H1 (cell line): ENCODE results near the gene FIZ1. TPM values are rescaled to one million over a fixed set of nuclear protein-coding genes. Genes with fewer than 3 reads are reported as not detected.

Experiments
- BRCA1 ChIP-seq: IDR thresholded peaks from 2 replicates; pipeline ENCODE4 v1.6.1; 2012; ENCODE audit warnings: low read depth, low read length, improper control_type of control experiment
- RFX5 ChIP-seq: IDR thresholded peaks from 2 replicates; pipeline ENCODE4 v1.6.1; 2011; ENCODE audit warnings: low read depth, low read length, improper control_type of control experiment, borderline replicate concordance
- RXRA ChIP-seq: IDR thresholded peaks from 2 replicates; pipeline ENCODE4 v1.6.1; 2011; ENCODE audit warnings: low read depth, mild to moderate bottlenecking, low read length, moderate library complexity; ENCODE audit not compliant: insufficient read depth
- SIRT6 ChIP-seq: IDR thresholded peaks from one replicate; pipeline ENCODE4 v1.7.1; 2012; ENCODE audit warnings: low read length, inconsistent platforms
- TAF7 ChIP-seq: optimal IDR thresholded peaks from 2 replicates; pipeline ENCODE3; 2011; ENCODE audit warnings: low read depth, mild to moderate bottlenecking, inconsistent platforms, low read length, moderate library complexity, borderline replicate concordance
- YY1 ChIP-seq: IDR thresholded peaks from 2 replicates; pipeline ENCODE4 v1.6.1; 2011; ENCODE audit warnings: low read depth, mild to moderate bottlenecking, low read length
- polyA plus RNA-seq, 7 experiments: library from polyadenylated mRNA; depleted of rRNA in 3 of 7; stranded (reverse) in 5 of 7; unstranded in 2 of 7; fragments of >200 nt in 5 of 7; fragments of 200-250 nt in 2 of 7; gene quantifications; 1 replicate in 5 of 7; 2 replicates in 1 of 7; 4 replicates in 1 of 7; pipeline versions ENCODE4 v1.2.1 to v1.2.3, GENCODE V29; 2011 to 2013; ENCODE audit warnings: missing spikeins in 2 of 7, mixed read lengths in 2 of 7
- total RNA-seq: library from RNA; stranded (reverse); fragmentation: NEBNext Ultra II Directional; extraction: Animal tissue kit (Norgen Biotek cat#: 25700); gene quantifications from 2 replicates; pipeline ENCODE4 v1.2.1, GENCODE V29; 2021
- TF ChIP-seq, protein P1 (sequence below): IDR thresholded peaks from 2 replicates; pipeline ENCODE4 v1.6.1; 2011; ENCODE audit warnings: low read depth, mild to moderate bottlenecking, low read length; ENCODE audit not compliant: insufficient read depth
- TF ChIP-seq, protein P2 (sequence below), 3 experiments: IDR thresholded peaks; 1 replicate in 2 of 3; 2 replicates in 1 of 3; pipeline versions ENCODE4 v1.5.1 to v1.6.1; 2011; ENCODE audit warnings: low read length in 3 of 3, mild to moderate bottlenecking in 3 of 3, inconsistent platforms in 2 of 3, low read depth in 1 of 3, moderate library complexity in 1 of 3; ENCODE audit not compliant: insufficient read depth in 1 of 3; ENCODE audit errors: control extremely low read depth in 1 of 3
- TF ChIP-seq, protein P3 (sequence below): IDR thresholded peaks from 2 replicates; pipeline ENCODE4 v1.6.1; 2011; ENCODE audit warnings: low read length, improper control_type of control experiment

FIZ1 gene
- total and polyA plus RNA-seq, 2 of the 8 experiments (the other 6 are each of a cell fraction or from before 2014, with no cell fraction given) = 9.1 to 18.5 TPM

DNA sequence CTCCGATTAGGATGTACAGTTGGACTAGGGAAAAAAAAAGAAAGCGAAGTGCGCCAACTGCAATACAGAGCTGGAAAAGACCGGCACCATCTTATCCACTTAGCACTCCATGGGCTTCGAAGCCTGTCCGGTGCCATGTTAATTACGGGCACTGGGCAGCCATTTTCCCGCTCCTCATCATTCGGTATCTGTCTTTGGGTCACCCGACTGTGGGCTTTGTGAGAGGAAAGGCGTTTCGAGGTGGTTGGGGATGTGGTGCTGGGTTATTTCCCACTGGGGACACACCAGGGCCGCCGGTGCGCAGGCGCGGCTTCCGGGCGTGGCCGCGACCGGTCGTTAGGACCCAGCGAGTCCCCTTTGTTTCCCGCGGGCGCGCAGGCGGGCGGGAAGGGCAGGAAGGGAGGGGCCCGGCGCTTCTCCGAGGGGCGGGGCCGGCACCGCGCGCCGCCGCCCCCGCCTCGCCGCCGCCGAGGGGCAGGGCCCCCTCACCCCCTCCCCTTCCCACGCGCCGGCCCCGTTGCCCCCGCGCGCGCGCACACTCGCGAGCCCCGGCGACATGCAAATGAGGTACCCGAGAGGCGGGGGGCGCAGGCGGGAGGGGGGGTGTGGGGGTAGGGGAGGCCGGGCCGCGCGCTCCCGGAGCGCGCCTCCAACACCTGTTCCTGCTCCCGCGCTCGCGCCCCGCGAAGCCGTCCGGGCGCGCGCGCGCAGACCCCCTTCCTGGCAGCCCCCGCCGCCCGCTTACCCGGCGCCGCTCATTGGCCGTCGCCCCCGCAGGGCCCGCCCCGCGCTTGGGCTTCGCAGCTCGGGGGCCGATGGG lies 735 bp upstream of the FIZ1 start, which contains the start of gene ZNF524 (continued):
- TF ChIP-seq, protein P1, sequence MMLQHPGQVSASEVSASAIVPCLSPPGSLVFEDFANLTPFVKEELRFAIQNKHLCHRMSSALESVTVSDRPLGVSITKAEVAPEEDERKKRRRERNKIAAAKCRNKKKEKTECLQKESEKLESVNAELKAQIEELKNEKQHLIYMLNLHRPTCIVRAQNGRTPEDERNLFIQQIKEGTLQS = no peak
- TF ChIP-seq, protein P2, sequence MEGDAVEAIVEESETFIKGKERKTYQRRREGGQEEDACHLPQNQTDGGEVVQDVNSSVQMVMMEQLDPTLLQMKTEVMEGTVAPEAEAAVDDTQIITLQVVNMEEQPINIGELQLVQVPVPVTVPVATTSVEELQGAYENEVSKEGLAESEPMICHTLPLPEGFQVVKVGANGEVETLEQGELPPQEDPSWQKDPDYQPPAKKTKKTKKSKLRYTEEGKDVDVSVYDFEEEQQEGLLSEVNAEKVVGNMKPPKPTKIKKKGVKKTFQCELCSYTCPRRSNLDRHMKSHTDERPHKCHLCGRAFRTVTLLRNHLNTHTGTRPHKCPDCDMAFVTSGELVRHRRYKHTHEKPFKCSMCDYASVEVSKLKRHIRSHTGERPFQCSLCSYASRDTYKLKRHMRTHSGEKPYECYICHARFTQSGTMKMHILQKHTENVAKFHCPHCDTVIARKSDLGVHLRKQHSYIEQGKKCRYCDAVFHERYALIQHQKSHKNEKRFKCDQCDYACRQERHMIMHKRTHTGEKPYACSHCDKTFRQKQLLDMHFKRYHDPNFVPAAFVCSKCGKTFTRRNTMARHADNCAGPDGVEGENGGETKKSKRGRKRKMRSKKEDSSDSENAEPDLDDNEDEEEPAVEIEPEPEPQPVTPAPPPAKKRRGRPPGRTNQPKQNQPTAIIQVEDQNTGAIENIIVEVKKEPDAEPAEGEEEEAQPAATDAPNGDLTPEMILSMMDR (IDR thresholded peaks at IDR 0.05; ENCODE audit: control extremely low read depth in 1 of 3, insufficient read depth in 1 of 3, low read depth in 1 of 3, low read length in 3 of 3) = no peak
- TF ChIP-seq YY1 (peak; percentile 97), SIRT6 (no peak), TAF7 (peak; percentile 58), BRCA1 (no peak), RXRA (no peak), RFX5 (no peak)
- TF ChIP-seq, protein P3, sequence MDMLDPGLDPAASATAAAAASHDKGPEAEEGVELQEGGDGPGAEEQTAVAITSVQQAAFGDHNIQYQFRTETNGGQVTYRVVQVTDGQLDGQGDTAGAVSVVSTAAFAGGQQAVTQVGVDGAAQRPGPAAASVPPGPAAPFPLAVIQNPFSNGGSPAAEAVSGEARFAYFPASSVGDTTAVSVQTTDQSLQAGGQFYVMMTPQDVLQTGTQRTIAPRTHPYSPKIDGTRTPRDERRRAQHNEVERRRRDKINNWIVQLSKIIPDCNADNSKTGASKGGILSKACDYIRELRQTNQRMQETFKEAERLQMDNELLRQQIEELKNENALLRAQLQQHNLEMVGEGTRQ = no peak
